Epithelial cell of esophagus (primary cell): ENCODE measurements around the gene CDADC1.
A peak's percentile ranks its signal among the peaks of the same experiment; 100 is the strongest.

Source experiments
- DNase-seq: peaks from one replicate; pipeline ENCODE4 v3.0.0; 2010; ENCODE audit warnings: low read depth
- H3K4me3 ChIP-seq: 2 replicates; pipeline ENCODE4 v1.5.1; 2011; ENCODE audit warnings: mild to moderate bottlenecking, low read length, control low read depth
- TF ChIP-seq, protein P1 (sequence below): IDR thresholded peaks from 2 replicates; pipeline ENCODE4 v1.5.1; 2011; ENCODE audit warnings: low read depth, mild to moderate bottlenecking, low read length, control low read depth, inconsistent platforms; ENCODE audit not compliant: insufficient read depth; ENCODE audit errors: missing control alignments

Gene CDADC1

DNA sequence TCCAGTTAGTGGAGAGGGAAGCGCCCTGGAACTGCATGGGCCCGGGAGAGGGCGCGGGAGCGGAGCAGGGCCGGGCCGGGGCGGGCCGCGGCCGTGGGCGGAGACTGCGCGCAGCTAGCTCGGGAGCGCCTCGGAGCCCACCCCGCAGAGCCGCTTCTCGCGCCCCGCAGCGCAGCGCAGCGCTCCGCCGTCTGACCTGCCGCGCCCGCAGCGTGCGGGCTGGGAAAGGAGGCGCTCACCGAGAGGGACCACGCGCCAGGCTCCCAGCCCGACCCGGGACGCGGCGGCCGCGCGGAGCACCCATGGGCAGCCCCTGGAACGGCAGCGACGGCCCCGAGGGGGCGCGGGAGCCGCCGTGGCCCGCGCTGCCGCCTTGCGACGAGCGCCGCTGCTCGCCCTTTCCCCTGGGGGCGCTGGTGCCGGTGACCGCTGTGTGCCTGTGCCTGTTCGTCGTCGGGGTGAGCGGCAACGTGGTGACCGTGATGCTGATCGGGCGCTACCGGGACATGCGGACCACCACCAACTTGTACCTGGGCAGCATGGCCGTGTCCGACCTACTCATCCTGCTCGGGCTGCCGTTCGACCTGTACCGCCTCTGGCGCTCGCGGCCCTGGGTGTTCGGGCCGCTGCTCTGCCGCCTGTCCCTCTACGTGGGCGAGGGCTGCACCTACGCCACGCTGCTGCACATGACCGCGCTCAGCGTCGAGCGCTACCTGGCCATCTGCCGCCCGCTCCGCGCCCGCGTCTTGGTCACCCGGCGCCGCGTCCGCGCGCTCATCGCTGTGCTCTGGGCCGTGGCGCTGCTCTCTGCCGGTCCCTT, 27.5 kb upstream of the CDADC1 start, which contains the start of gene MLNR:
Gene MLNR, plus strand, starts transcription at position 303 of the 820 bp plus-strand sequence. Its CDS starts 0 bp downstream, at position 303.
- H3K4me3 ChIP-seq = peak within 1 kb of the TSS; percentile 8
- peak; percentile 38 for DNase-seq
- TF ChIP-seq, protein P1, sequence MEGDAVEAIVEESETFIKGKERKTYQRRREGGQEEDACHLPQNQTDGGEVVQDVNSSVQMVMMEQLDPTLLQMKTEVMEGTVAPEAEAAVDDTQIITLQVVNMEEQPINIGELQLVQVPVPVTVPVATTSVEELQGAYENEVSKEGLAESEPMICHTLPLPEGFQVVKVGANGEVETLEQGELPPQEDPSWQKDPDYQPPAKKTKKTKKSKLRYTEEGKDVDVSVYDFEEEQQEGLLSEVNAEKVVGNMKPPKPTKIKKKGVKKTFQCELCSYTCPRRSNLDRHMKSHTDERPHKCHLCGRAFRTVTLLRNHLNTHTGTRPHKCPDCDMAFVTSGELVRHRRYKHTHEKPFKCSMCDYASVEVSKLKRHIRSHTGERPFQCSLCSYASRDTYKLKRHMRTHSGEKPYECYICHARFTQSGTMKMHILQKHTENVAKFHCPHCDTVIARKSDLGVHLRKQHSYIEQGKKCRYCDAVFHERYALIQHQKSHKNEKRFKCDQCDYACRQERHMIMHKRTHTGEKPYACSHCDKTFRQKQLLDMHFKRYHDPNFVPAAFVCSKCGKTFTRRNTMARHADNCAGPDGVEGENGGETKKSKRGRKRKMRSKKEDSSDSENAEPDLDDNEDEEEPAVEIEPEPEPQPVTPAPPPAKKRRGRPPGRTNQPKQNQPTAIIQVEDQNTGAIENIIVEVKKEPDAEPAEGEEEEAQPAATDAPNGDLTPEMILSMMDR = no peak

DNA sequence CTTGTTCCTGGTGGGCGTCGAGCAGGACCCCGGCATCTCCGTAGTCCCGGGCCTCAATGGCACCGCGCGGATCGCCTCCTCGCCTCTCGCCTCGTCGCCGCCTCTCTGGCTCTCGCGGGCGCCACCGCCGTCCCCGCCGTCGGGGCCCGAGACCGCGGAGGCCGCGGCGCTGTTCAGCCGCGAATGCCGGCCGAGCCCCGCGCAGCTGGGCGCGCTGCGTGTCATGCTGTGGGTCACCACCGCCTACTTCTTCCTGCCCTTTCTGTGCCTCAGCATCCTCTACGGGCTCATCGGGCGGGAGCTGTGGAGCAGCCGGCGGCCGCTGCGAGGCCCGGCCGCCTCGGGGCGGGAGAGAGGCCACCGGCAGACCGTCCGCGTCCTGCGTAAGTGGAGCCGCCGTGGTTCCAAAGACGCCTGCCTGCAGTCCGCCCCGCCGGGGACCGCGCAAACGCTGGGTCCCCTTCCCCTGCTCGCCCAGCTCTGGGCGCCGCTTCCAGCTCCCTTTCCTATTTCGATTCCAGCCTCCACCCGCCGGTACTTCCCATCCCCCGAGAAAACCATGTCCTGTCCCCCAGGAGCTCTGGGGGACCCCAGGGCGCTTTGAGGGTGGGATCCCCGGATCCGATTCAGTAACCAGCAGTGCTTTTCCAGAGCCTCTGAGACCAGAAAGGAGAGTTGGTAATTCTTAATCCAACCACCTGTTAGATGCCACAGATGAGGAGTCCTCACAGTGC, 26.7 kb upstream of the CDADC1 start:
- H3K4me3 ChIP-seq = no peak overlapping the region
- no peak for DNase-seq
- TF ChIP-seq, protein P1 = no peak

DNA sequence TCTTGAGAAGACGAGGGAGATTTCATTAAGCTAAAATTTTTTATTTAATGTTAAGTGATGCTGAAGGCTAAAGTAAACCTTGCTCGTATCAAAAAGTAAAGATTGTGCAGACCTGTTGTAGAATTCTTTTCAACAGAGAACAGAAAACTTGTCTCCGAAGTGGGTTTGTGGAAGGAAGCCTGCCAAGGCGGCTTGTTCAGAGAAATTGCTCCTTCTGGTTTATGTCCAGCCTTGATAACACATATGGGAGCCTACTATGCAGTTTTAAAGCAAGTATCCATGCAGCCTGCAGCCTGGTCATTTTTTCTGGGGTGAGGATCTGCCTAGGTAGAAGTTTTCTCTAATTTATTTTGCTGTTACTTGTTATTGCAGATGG, 26.1 kb upstream of the CDADC1 start:
- DNase-seq = no peak
- H3K4me3 ChIP-seq = no peak overlapping the region
- TF ChIP-seq, protein P1 = no peak

DNA sequence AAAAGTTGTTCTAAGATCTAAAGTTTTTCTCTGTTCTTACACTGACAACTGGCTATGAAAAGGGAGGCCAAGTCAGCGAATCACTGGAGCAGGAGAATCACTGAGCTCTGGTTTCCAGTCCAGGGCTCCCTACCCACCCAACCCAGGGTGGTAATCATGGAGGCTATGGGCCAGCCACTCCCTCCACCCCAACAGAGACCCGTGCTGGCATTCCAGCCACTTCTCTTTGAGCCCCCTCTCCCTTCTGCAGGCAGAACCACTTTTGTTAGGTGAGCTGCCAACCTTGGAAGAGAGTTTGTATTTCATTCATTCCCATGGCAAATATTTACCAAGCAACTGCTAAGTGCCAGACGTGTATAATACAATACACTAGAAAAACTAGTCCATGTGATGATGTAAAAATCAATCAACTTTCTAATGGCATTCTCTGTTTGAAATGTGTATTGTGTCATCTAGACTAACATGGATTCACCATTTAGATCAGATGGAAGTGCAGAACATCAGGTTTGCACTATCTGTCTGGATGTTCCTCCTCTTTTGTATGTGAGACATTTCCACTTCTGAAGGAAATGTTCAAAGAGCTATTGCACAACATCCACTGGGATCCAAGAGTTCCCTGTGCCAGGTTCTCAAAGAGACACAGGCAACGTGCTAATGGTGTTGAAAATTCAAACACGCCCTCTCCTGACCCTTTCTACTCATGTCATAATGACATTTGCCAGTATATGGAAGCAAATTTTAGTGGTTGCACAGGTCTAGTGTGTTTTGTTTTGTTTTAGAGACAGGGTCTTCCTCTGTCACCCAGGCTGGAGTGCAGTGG, 22.3 kb upstream of the CDADC1 start:
- TF ChIP-seq, protein P1 = no peak
- H3K4me3 ChIP-seq = no peak overlapping the region
- peak; percentile 39 for DNase-seq

DNA sequence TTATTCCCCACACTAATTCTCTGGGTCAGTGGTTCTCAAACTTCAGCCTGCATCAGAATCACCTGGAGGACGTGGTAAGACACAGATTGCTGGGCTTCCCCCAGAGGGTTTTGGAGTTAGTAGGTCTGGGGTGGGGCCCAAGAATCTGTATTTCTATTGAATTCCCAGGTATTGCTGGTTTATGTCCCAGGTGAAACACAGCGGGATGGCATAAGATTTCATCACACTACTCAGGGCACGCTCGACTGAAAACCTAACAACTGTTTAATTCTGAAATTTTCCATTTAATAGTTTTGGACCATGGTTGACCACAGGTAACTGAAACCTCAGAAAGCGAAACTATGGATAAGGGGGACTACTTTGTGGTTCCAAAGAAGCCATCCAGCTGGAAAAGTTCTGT, 21.1 kb upstream of the CDADC1 start:
- DNase-seq = no peak
- TF ChIP-seq, protein P1 = no peak
- H3K4me3 ChIP-seq = no peak overlapping the region

DNA sequence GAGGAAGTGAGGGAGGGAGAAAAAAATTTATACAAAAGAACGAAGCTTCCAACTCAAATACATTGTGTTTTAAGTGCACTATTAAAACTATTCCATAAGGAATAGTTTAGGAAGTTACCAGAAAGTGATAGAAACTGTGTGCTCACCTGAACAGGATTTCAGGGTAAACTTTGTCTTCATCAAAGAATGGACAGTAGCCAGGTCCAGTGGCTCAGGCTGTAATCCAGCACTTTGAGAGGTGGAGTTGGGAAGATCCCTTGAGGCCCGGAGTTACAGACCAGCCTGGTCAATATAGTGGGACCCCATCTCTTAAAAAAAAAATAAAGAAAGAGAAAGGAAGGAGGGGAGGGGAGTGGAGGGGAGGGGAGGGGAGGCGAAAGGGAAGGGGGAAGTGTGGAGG, 13.0 kb upstream of the CDADC1 start:
- no peak overlapping the region for H3K4me3 ChIP-seq
- TF ChIP-seq, protein P1 = no peak
- no peak for DNase-seq
